OCI-LY7 (cell line): ENCODE data around the gene THAP3. TPM values are rescaled to one million over a fixed set of nuclear protein-coding genes. Genes with fewer than 3 reads are reported as not detected.

Experiments used
- BruUV-seq: library from RNA; stranded (reverse); fragments of 400-500 nt; replicated peaks from 2 replicates; lab custom pipeline; 2021; lab: Mats Ljungman, UMichigan
- CTCF ChIA-PET: fragments of 300-600 bp; sonication (Branson Sonifier 250); formaldehyde crosslinking; loops from one replicate; lab custom pipeline; 2022; ENCODE audit warnings: antibody characterized with exemption; ENCODE audit not compliant: unreplicated experiment; lab: Charles Lee
- POLR2A ChIA-PET: fragments of 300-600 bp; sonication (Branson Sonifier 250); formaldehyde crosslinking; loops from one replicate; lab custom pipeline; 2022; ENCODE audit warnings: antibody characterized with exemption; lab: Charles Lee
- DNase-seq: peaks from one replicate; pipeline ENCODE4 v3.0.0-alpha.2; 2015; ENCODE audit warnings: low spot score
- H2AFZ ChIP-seq: fragments of 200-600 bp; sonication (generic), shearing (Covaris generic); 2 replicates; pipeline ENCODE4 v1.6.1; 2014; ENCODE audit warnings: mild to moderate bottlenecking, antibody characterized with exemption, low read length, moderate library complexity
- H3K27ac ChIP-seq: fragments of 200-600 bp; sonication (generic); 2 replicates; pipeline ENCODE4 v1.5.1; 2014; ENCODE audit warnings: mixed run types, low read depth, mild to moderate bottlenecking, moderate library complexity, low read length, inconsistent platforms; ENCODE audit not compliant: poor library complexity, severe bottlenecking
- H3K36me3 ChIP-seq: fragments of 200-600 bp; sonication (generic); 2 replicates; pipeline ENCODE4 v1.6.1; 2014; ENCODE audit warnings: mild to moderate bottlenecking, antibody characterized with exemption, low read length, moderate library complexity, mixed read lengths; ENCODE audit not compliant: insufficient read depth
- H3K4me1 ChIP-seq: fragments of 200-600 bp; sonication (generic); 2 replicates; pipeline ENCODE4 v1.5.1; 2014; ENCODE audit warnings: mild to moderate bottlenecking, low read length; ENCODE audit not compliant: insufficient read depth, poor library complexity, severe bottlenecking
- H3K4me2 ChIP-seq: fragments of 200-600 bp; sonication (generic); 2 replicates; pipeline ENCODE4 v1.6.1; 2014; ENCODE audit warnings: mild to moderate bottlenecking, low read length
- H3K4me3 ChIP-seq: fragments of 200-600 bp; sonication (generic); 2 replicates; pipeline ENCODE4 v1.5.1; 2014; ENCODE audit warnings: mild to moderate bottlenecking, low read depth, low read length; ENCODE audit not compliant: poor library complexity, severe bottlenecking
- H3K79me2 ChIP-seq: fragments of 200-600 bp; sonication (generic); 2 replicates; pipeline ENCODE4 v1.6.1; 2016; ENCODE audit warnings: low read depth, mild to moderate bottlenecking, low read length, moderate library complexity, mixed read lengths; ENCODE audit not compliant: insufficient read depth
- H3K9me2 ChIP-seq: fragments of 200-600 bp; sonication (generic); 2 replicates; pipeline ENCODE4 v1.6.1; 2016; ENCODE audit warnings: mild to moderate bottlenecking, low read length, mixed read lengths; ENCODE audit not compliant: insufficient read depth
- H3K9me3 ChIP-seq: fragments of 200-600 bp; sonication (generic); 2 replicates; pipeline ENCODE4 v1.6.1; 2014; ENCODE audit warnings: mild to moderate bottlenecking, mixed run types, low read length, mixed read lengths
- H4K20me1 ChIP-seq: fragments of 200-600 bp; sonication (generic); 2 replicates; pipeline ENCODE4 v1.6.1; 2014; ENCODE audit warnings: mild to moderate bottlenecking, antibody characterized with exemption, low read length, moderate library complexity, mixed read lengths; ENCODE audit not compliant: insufficient read depth
- EZH2phosphoT487 ChIP-seq: fragments of 200-600 bp; sonication (generic); IDR thresholded peaks from 2 replicates; pipeline ENCODE4 v1.6.1; 2018; ENCODE audit warnings: low read depth, borderline replicate concordance, mild to moderate bottlenecking, mixed run types, antibody characterized with exemption, low read length, moderate library complexity, mixed read lengths
- intact Hi-C: fragments of 100-400 bp; cut with micrococcal nuclease; formaldehyde crosslinking; loops from one replicate; pipeline ENCODE4 v1.10.0; 2022; ENCODE audit not compliant: unreplicated experiment
- total RNA-seq, 2 experiments: library from RNA; depleted of rRNA in 1 of 2; stranded (reverse); fragments of >200 nt in 1 of 2; shearing (Covaris generic) in 1 of 2; gene quantifications; 2 replicates each; pipeline ENCODE4 v1.2.3, GENCODE V29; 2014 to 2022
- TF ChIP-seq, protein P1 (sequence below): fragments of 200-600 bp; sonication (generic); conservative IDR thresholded peaks from 2 replicates; pipeline ENCODE4 v1.5.1; 2014; ENCODE audit warnings: mild to moderate bottlenecking, antibody characterized with exemption, low read length, moderate library complexity, mixed read lengths

Gene THAP3
- total RNA-seq, 2 experiments from 2014 or later: 17.2 to 22.4 TPM

DNA sequence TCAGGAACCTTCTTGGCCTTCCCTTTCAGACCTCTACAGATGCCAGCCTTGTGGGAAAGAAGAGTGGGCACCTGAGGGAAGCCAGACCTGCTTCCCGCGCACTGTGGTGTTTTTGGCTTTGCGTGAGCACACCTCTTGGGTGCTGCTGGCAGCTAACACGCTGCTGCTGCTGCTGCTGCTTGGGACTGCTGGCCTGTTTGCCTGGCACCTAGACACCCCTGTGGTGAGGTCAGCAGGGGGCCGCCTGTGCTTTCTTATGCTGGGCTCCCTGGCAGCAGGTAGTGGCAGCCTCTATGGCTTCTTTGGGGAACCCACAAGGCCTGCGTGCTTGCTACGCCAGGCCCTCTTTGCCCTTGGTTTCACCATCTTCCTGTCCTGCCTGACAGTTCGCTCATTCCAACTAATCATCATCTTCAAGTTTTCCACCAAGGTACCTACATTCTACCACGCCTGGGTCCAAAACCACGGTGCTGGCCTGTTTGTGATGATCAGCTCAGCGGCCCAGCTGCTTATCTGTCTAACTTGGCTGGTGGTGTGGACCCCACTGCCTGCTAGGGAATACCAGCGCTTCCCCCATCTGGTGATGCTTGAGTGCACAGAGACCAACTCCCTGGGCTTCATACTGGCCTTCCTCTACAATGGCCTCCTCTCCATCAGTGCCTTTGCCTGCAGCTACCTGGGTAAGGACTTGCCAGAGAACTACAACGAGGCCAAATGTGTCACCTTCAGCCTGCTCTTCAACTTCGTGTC is 45.9 kb upstream of the THAP3 start:
- H2AFZ ChIP-seq: peak overlapping the region; percentile 60; the same call in 1 of the 2 replicates
- no TSS peak for BruUV-seq
- POLR2A ChIA-PET: interaction anchor here (0.7 kb wide), 1 partner anchor 620 kb away, joined by 3 read pairs; no protein-coding TSS in a partner anchor

DNA sequence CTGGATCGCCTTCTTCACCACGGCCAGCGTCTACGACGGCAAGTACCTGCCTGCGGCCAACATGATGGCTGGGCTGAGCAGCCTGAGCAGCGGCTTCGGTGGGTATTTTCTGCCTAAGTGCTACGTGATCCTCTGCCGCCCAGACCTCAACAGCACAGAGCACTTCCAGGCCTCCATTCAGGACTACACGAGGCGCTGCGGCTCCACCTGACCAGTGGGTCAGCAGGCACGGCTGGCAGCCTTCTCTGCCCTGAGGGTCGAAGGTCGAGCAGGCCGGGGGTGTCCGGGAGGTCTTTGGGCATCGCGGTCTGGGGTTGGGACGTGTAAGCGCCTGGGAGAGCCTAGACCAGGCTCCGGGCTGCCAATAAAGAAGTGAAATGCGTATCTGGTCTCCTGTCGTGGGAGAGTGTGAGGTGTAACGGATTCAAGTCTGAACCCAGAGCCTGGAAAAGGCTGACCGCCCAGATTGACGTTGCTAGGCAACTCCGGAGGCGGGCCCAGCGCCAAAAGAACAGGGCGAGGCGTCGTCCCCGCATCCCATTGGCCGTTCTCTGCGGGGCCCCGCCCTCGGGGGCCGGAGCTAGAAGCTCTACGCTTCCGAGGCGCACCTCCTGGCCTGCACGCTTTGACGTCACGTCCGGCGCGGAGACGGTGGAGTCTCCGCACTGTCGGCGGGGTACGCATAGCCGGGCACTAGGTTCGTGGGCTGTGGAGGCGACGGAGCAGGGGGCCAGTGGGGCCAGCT is 45.1 kb upstream of the THAP3 start, which contains the start of gene ZBTB48:
TSS of gene ZBTB48 (plus strand) at position 621 of the 745 bp plus-strand sequence. CDS start 616 bp downstream, outside the sequence.
- H3K27ac ChIP-seq: peak within 1 kb of the TSS; percentile 38
- CTCF ChIA-PET: interaction anchor here (0.6 to 1.3 kb wide), 5 partner anchors 9 to 413 kb away, joined by 3 to 10 read pairs (median 5); partner anchors contain the start of genes NOL9 and TAS1R1
- intact Hi-C loops: loop anchor here (1.0 kb wide), 1 partner anchor 25 kb away; the partner anchor contains the start of gene NOL9
- H3K79me2 ChIP-seq: peaks cover 19% of the 10 kb centered on the region
- H3K4me3 ChIP-seq: peak within 1 kb of the TSS; percentile 86
- TF ChIP-seq EZH2phosphoT487: no peak
- TF ChIP-seq, protein P1, sequence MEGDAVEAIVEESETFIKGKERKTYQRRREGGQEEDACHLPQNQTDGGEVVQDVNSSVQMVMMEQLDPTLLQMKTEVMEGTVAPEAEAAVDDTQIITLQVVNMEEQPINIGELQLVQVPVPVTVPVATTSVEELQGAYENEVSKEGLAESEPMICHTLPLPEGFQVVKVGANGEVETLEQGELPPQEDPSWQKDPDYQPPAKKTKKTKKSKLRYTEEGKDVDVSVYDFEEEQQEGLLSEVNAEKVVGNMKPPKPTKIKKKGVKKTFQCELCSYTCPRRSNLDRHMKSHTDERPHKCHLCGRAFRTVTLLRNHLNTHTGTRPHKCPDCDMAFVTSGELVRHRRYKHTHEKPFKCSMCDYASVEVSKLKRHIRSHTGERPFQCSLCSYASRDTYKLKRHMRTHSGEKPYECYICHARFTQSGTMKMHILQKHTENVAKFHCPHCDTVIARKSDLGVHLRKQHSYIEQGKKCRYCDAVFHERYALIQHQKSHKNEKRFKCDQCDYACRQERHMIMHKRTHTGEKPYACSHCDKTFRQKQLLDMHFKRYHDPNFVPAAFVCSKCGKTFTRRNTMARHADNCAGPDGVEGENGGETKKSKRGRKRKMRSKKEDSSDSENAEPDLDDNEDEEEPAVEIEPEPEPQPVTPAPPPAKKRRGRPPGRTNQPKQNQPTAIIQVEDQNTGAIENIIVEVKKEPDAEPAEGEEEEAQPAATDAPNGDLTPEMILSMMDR: no peak
- peaks cover 4% of the 10 kb centered on the region; the same call in 1 of the 2 replicates for H3K36me3 ChIP-seq
- no peaks in the 10 kb centered on the region for H4K20me1 ChIP-seq
- H2AFZ ChIP-seq: peak within 1 kb of the TSS; percentile 60; the same call in 1 of the 2 replicates
- BruUV-seq: no TSS peak
- H3K9me2 ChIP-seq: no peaks in the 10 kb centered on the region
- POLR2A ChIA-PET: interaction anchor here (0.6 to 1.2 kb wide), 6 partner anchors 9 to 619 kb away, joined by 3 to 7 read pairs (median 3); partner anchors contain the start of genes PHF13 and THAP3
- no peaks in the 10 kb centered on the region for H3K9me3 ChIP-seq
- H3K4me1 ChIP-seq: peaks cover 29% of the 10 kb centered on the region
- DNase-seq: peak; percentile 98
- H3K4me2 ChIP-seq: peak within 1 kb of the TSS; percentile 98

More for the DNA sequence above, 45.9 kb upstream of the THAP3 start:
- TF ChIP-seq, protein P1: no peak
- TF ChIP-seq EZH2phosphoT487: no peak
- Histone ChIP-seq H3K36me3 (peaks cover 4% of the 10 kb centered on the region; the same call in 1 of the 2 replicates), H3K9me2 (no peaks in the 10 kb centered on the region), H3K9me3 (no peaks in the 10 kb centered on the region), H3K27ac (no peak overlapping the region), H3K79me2 (peaks cover 19% of the 10 kb centered on the region), H3K4me1 (peaks cover 29% of the 10 kb centered on the region), H4K20me1 (no peaks in the 10 kb centered on the region), H3K4me2 (peak overlapping the region; percentile 73), H3K4me3 (peak overlapping the region; percentile 86)
- CTCF ChIA-PET: interaction anchor here (1.3 kb wide), 1 partner anchor 8 kb away, joined by 5 read pairs; no protein-coding TSS in a partner anchor
- no peak for DNase-seq
- intact Hi-C loops: no loop called here
